ENCODE data around the gene ANGPTL2. TPM values are rescaled to one million over a fixed set of nuclear protein-coding genes. Genes with fewer than 3 reads are reported as not detected.

ANGPTL2 gene
- total RNA-seq, 1 donor from 2014 or later = 34.8 TPM

DNA sequence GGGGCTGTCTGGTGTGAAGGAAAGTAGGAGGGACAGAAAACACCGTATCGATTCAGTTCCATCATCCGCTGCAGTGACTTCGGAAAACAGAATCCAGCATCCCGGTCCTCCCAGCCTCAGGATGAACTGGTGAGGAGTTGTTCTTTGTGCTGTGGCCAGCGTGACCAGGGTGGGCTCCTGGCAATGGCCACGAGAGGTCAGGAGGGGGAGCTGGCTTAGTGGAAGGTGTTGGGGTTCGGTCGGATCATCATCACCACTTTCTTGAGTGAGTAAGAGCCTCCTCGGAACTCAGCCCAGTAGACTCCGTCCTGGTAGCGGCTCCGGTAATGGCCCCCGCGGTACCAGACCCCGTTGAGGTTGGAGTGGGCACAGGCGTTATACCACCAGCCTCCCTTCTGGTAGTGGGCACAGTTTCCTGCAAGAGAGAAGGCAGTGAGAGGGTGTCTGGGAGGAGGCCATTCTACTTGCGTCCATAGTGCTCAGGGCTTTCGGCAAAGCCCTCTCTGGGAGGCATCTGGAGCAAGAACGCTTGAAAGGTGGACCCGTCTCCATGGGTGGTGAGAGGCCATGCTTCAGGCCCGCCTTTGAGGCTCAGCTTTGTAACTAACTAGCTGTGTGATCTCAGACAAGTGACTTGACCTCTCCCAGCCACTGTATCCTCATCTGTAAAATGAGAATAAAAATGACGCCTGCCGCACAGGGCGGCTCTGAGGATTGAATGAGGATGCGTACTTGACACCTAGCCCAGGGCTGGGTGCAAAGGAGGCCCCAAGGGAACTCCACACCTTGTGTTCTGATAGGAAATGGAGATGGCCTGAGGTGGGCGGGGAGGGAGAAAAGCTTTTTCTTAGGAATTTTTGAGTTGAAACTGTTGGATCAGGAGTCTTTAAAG lies 33.5 kb downstream of the ANGPTL2 start:
- no peak for TF ChIP-seq CTCF (IDR thresholded peaks at IDR 0.05)
- no peak overlapping the region for H3K27ac Mint-ChIP-seq (ENCODE audit: unreplicated experiment)
- no peaks in the 10 kb centered on the region for H3K27me3 Mint-ChIP-seq (ENCODE audit: unreplicated experiment)
- no peaks in the 10 kb centered on the region for H3K4me1 Mint-ChIP-seq (ENCODE audit: unreplicated experiment)
- no peak for DNase-seq (ENCODE audit: extremely low spot score, unreplicated experiment)
- H3K9me3 Mint-ChIP-seq (ENCODE audit: unreplicated experiment) = no peaks in the 10 kb centered on the region
- no peak overlapping the region for H3K4me3 Mint-ChIP-seq (ENCODE audit: unreplicated experiment)
- H3K36me3 Mint-ChIP-seq (ENCODE audit: unreplicated experiment) = peaks cover 33% of the 10 kb centered on the region

GRCh38 chr9:127087836-127088235 lies 34.6 kb downstream of the ANGPTL2 start:
- Mint-ChIP-seq H3K27ac (ENCODE audit: unreplicated experiment) (no peak overlapping the region), H3K9me3 (ENCODE audit: unreplicated experiment) (no peaks in the 10 kb centered on the region), H3K4me3 (ENCODE audit: unreplicated experiment) (no peak overlapping the region), H3K36me3 (ENCODE audit: unreplicated experiment) (peaks cover 33% of the 10 kb centered on the region), H3K4me1 (ENCODE audit: unreplicated experiment) (no peaks in the 10 kb centered on the region), H3K27me3 (ENCODE audit: unreplicated experiment) (no peaks in the 10 kb centered on the region)
- no peak for TF ChIP-seq CTCF (IDR thresholded peaks at IDR 0.05)
- peak; percentile 59 for DNase-seq (ENCODE audit: extremely low spot score, unreplicated experiment)

GRCh38 chr9:127087411-127087810 lies 35.0 kb downstream of the ANGPTL2 start:
- TF ChIP-seq CTCF (IDR thresholded peaks at IDR 0.05) = no peak
- Mint-ChIP-seq H3K27ac (ENCODE audit: unreplicated experiment) (no peak overlapping the region), H3K4me1 (ENCODE audit: unreplicated experiment) (no peaks in the 10 kb centered on the region), H3K4me3 (ENCODE audit: unreplicated experiment) (no peak overlapping the region), H3K9me3 (ENCODE audit: unreplicated experiment) (no peaks in the 10 kb centered on the region), H3K36me3 (ENCODE audit: unreplicated experiment) (peaks cover 30% of the 10 kb centered on the region), H3K27me3 (ENCODE audit: unreplicated experiment) (no peaks in the 10 kb centered on the region)
- peak; percentile 44 for DNase-seq (ENCODE audit: extremely low spot score, unreplicated experiment)

DNA sequence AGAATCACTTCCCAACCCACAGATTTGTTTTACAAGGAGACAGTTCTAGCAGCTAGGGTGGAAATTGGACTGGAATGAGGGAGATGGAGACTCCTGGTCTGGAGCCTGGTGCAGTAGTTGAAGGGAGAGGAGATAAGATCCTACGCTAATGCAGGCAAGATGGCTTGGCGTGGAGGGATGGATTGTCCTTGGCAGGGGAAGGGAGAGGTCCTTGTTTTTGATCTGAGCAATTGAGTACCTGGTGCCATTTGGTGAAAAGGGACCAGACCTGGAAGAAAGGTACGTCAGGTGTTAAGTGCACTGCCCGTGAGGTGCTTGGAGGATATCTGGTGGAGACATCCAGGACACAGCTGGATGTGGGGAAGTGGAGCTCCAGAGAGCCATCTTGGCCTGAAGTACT lies 35.7 kb downstream of the ANGPTL2 start:
- Mint-ChIP-seq H3K4me3 (ENCODE audit: unreplicated experiment) (no peak overlapping the region), H3K27ac (ENCODE audit: unreplicated experiment) (no peak overlapping the region), H3K9me3 (ENCODE audit: unreplicated experiment) (no peaks in the 10 kb centered on the region), H3K27me3 (ENCODE audit: unreplicated experiment) (no peaks in the 10 kb centered on the region), H3K4me1 (ENCODE audit: unreplicated experiment) (no peaks in the 10 kb centered on the region), H3K36me3 (ENCODE audit: unreplicated experiment) (peaks cover 27% of the 10 kb centered on the region)
- TF ChIP-seq CTCF (IDR thresholded peaks at IDR 0.05) = no peak
- peak; percentile 64 for DNase-seq (ENCODE audit: extremely low spot score, unreplicated experiment)

GRCh38 chr9:127085186-127085585 lies 37.2 kb downstream of the ANGPTL2 start:
- peak; percentile 53 for DNase-seq (ENCODE audit: extremely low spot score, unreplicated experiment)
- H3K27ac Mint-ChIP-seq (ENCODE audit: unreplicated experiment) = no peak overlapping the region
- H3K4me1 Mint-ChIP-seq (ENCODE audit: unreplicated experiment) = no peaks in the 10 kb centered on the region
- no peaks in the 10 kb centered on the region for H3K9me3 Mint-ChIP-seq (ENCODE audit: unreplicated experiment)
- H3K36me3 Mint-ChIP-seq (ENCODE audit: unreplicated experiment) = peaks cover 21% of the 10 kb centered on the region
- no peaks in the 10 kb centered on the region for H3K27me3 Mint-ChIP-seq (ENCODE audit: unreplicated experiment)
- no peak for TF ChIP-seq CTCF (IDR thresholded peaks at IDR 0.05)
- H3K4me3 Mint-ChIP-seq (ENCODE audit: unreplicated experiment) = no peak overlapping the region
